Keratinocyte (primary cell): ENCODE results near the gene WDR7. TPM values are rescaled to one million over a fixed set of nuclear protein-coding genes. Genes with fewer than 3 reads are reported as not detected.

ENCODE experiments used
- DNase-seq: peaks from one replicate; pipeline ENCODE4 v3.0.0-alpha.2; 2011; ENCODE audit warnings: low read depth, missing footprints, low spot score
- FAIRE-seq: peaks from 2 replicates; lab custom pipeline; 2011; peaks lifted over from hg19 to GRCh38; lab: Jason Lieb, UNC
- H2AFZ ChIP-seq: 2 replicates; pipeline ENCODE4 v1.6.0; 2012; ENCODE audit warnings: low read length, control low read depth, inconsistent platforms; ENCODE audit not compliant: control insufficient read depth
- H3K27ac ChIP-seq: 2 replicates; pipeline ENCODE4 v1.5.1; 2011; ENCODE audit warnings: low read length; ENCODE audit not compliant: control insufficient read depth, insufficient read depth
- H3K27me3 ChIP-seq: 3 replicates; pipeline ENCODE4 v1.6.0; 2011; ENCODE audit warnings: low read length; ENCODE audit not compliant: control insufficient read depth, insufficient read depth; ENCODE audit errors: extremely low read depth
- H3K36me3 ChIP-seq, 2 experiments: 2 replicates in 1 of 2; 3 replicates in 1 of 2; pipeline ENCODE4 v1.5.1; 2011; ENCODE audit warnings: low read length in 2 of 2, mild to moderate bottlenecking in 1 of 2; ENCODE audit not compliant: control insufficient read depth in 2 of 2, insufficient read depth in 2 of 2; ENCODE audit errors: extremely low read depth in 1 of 2
- H3K4me1 ChIP-seq: 3 replicates; pipeline ENCODE4 v1.5.1; 2011; ENCODE audit warnings: low read length; ENCODE audit not compliant: control insufficient read depth, insufficient read depth; ENCODE audit errors: extremely low read depth
- H3K4me2 ChIP-seq: 3 replicates; pipeline ENCODE4 v1.6.0; 2011; ENCODE audit warnings: low read depth, low read length; ENCODE audit not compliant: control insufficient read depth, insufficient read depth; ENCODE audit errors: extremely low read depth
- H3K4me3 ChIP-seq, 3 experiments: fragments of 200-600 bp in 1 of 3; sonication (generic) in 1 of 3; 2 replicates in 2 of 3; 3 replicates in 1 of 3; pipeline ENCODE4 v1.5.1; 2011 to 2016; ENCODE audit warnings: low read length in 3 of 3, mild to moderate bottlenecking in 3 of 3, control low read depth in 2 of 3, inconsistent platforms in 1 of 3, low read depth in 1 of 3, mixed read lengths in 1 of 3, mixed run types in 1 of 3, moderate library complexity in 1 of 3; ENCODE audit not compliant: control insufficient read depth in 2 of 3, insufficient read depth in 2 of 3; ENCODE audit errors: extremely low read depth in 1 of 3
- H3K79me2 ChIP-seq: 2 replicates; pipeline ENCODE4 v1.6.0; 2012; ENCODE audit warnings: low read length; ENCODE audit not compliant: control insufficient read depth, insufficient read depth
- H3K9ac ChIP-seq: 3 replicates; pipeline ENCODE4 v1.6.0; 2011; ENCODE audit warnings: low read length; ENCODE audit not compliant: control insufficient read depth, insufficient read depth; ENCODE audit errors: extremely low read depth
- H3K9me1 ChIP-seq: 3 replicates; pipeline ENCODE4 v1.6.0; 2011; ENCODE audit warnings: low read length; ENCODE audit not compliant: control insufficient read depth, insufficient read depth; ENCODE audit errors: extremely low read depth
- H3K9me3 ChIP-seq: 2 replicates; pipeline ENCODE4 v1.5.1; 2012; ENCODE audit warnings: low read depth, low read length; ENCODE audit not compliant: control insufficient read depth
- H4K20me1 ChIP-seq: 3 replicates; pipeline ENCODE4 v1.6.0; 2011; ENCODE audit warnings: low read length; ENCODE audit not compliant: control insufficient read depth, insufficient read depth; ENCODE audit errors: extremely low read depth
- EZH2 ChIP-seq: IDR thresholded peaks from one replicate; pipeline ENCODE4 v1.6.1; 2012; ENCODE audit warnings: inconsistent platforms, mild to moderate bottlenecking, low read length, moderate library complexity
- dilution Hi-C: fragments of 300-500 bp; cut with MboI; formaldehyde crosslinking; loops from one replicate; pipeline ENCODE4 v1.7.0; 2020; ENCODE audit warnings: low sequenced_read_pairs; ENCODE audit not compliant: extremely low pct_ligation_motif_present
- polyA plus RNA-seq, 5 experiments: library from polyadenylated mRNA; depleted of rRNA in 3 of 5; stranded (reverse) in 3 of 5; stranded (forward) in 1 of 5; unstranded in 1 of 5; fragments of >200 nt; gene quantifications; 1 replicate in 1 of 5; 2 replicates in 3 of 5; 3 replicates in 1 of 5; pipeline versions ENCODE4 v1.2.1 to v1.2.3, GENCODE V29; 2011 to 2012; ENCODE audit warnings: missing spikeins in 2 of 5, low read depth in 1 of 5, low replicate concordance in 1 of 5
- TF ChIP-seq, protein P1 (sequence below), 3 experiments: IDR thresholded peaks in 1 of 3; conservative IDR thresholded peaks in 1 of 3; optimal IDR thresholded peaks in 1 of 3; 2 replicates in 2 of 3; 3 replicates in 1 of 3; pipeline versions ENCODE3 to v1.5.1; 2011; ENCODE audit warnings: low read length in 3 of 3, mild to moderate bottlenecking in 3 of 3, moderate library complexity in 2 of 3, control low read depth in 1 of 3, inconsistent platforms in 1 of 3; ENCODE audit not compliant: insufficient read depth in 2 of 3; ENCODE audit errors: extremely low read depth in 1 of 3

The WDR7 gene
- polyA plus RNA-seq, 1 donor (not counting 4 experiments of a cell fraction or from before 2014, with no cell fraction given), result 6.9 TPM

- FAIRE-seq, result no peak
- dilution Hi-C loops, result no loop called here
- Histone ChIP-seq H3K27me3 (no peaks in the 10 kb centered on the region), H3K4me3 (no peak overlapping the region), H3K36me3 (no peaks in the 10 kb centered on the region), H3K9ac (no peak overlapping the region), H3K9me1 (no peaks in the 10 kb centered on the region), H3K4me2 (no peak overlapping the region), H2AFZ (no peak overlapping the region), H3K27ac (no peak overlapping the region), H3K4me1 (peaks cover 9% of the 10 kb centered on the region), H3K79me2 (no peaks in the 10 kb centered on the region), H4K20me1 (no peaks in the 10 kb centered on the region), H3K9me3 (no peaks in the 10 kb centered on the region)
- no peak for DNase-seq
- TF ChIP-seq, protein P1, sequence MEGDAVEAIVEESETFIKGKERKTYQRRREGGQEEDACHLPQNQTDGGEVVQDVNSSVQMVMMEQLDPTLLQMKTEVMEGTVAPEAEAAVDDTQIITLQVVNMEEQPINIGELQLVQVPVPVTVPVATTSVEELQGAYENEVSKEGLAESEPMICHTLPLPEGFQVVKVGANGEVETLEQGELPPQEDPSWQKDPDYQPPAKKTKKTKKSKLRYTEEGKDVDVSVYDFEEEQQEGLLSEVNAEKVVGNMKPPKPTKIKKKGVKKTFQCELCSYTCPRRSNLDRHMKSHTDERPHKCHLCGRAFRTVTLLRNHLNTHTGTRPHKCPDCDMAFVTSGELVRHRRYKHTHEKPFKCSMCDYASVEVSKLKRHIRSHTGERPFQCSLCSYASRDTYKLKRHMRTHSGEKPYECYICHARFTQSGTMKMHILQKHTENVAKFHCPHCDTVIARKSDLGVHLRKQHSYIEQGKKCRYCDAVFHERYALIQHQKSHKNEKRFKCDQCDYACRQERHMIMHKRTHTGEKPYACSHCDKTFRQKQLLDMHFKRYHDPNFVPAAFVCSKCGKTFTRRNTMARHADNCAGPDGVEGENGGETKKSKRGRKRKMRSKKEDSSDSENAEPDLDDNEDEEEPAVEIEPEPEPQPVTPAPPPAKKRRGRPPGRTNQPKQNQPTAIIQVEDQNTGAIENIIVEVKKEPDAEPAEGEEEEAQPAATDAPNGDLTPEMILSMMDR (optimal IDR thresholded peaks at IDR 0.05 in 1 of 3, IDR thresholded peaks at IDR 0.05 in 1 of 3, conservative IDR thresholded peaks at IDR 0.05 in 1 of 3; ENCODE audit: extremely low read depth in 1 of 3, insufficient read depth in 2 of 3, low read length in 3 of 3), result no peak
- TF ChIP-seq EZH2, result no peak
These were observed 248.5 kb downstream of the WDR7 start for GRCh38 chr18:56899660-56900059.

GRCh38 chr18:56900195-56901094 is 249.3 kb downstream of the WDR7 start:
- Histone ChIP-seq H3K9me3 (no peaks in the 10 kb centered on the region), H3K4me3 (no peak overlapping the region), H3K9ac (no peak overlapping the region), H3K4me1 (peaks cover 9% of the 10 kb centered on the region), H3K36me3 (no peaks in the 10 kb centered on the region), H3K27me3 (no peaks in the 10 kb centered on the region), H3K9me1 (no peaks in the 10 kb centered on the region), H3K27ac (no peak overlapping the region), H4K20me1 (no peaks in the 10 kb centered on the region), H3K79me2 (no peaks in the 10 kb centered on the region), H3K4me2 (no peak overlapping the region), H2AFZ (no peak overlapping the region)
- DNase-seq, result no peak
- FAIRE-seq, result no peak
- dilution Hi-C loops, result no loop called here
- TF ChIP-seq, protein P1 (optimal IDR thresholded peaks at IDR 0.05 in 1 of 3, IDR thresholded peaks at IDR 0.05 in 1 of 3, conservative IDR thresholded peaks at IDR 0.05 in 1 of 3; ENCODE audit: extremely low read depth in 1 of 3, insufficient read depth in 2 of 3, low read length in 3 of 3), result no peak
- no peak for TF ChIP-seq EZH2
